NCI-H446 treated with DMSO at 0.1 percent for 48 hours (cell line): ENCODE results near the gene NEMP2.
"Not testable (repeated sequence)": the region's sequence is repeated elsewhere in the genome, so short reads cannot be mapped to it uniquely, and the experiment has no call there.

Source experiments
- DNase-seq: peaks from one replicate; lab custom pipeline; 2025; lab: John Stamatoyannopoulos, UW

NEMP2 gene

DNA sequence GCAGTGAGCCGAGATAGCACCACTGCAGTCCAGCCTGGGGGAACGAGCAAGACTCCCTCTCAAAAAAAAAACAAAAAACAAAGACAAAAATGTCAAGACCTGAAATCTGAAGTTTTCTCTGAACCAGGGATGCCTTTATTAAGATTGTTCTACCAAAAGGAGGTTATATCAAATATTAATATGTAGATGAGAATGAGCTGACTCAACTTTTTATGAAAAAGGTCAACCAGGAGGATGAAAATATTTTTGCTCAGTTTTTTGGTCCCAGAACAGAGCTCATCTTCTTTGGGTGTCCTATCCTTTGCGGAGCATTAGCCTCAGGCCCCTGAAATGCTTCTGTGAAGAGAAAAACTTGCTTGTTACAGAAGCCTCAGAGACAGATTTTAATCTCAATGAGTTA is 44.0 kb downstream of the NEMP2 start:
- no peak for DNase-seq

DNA sequence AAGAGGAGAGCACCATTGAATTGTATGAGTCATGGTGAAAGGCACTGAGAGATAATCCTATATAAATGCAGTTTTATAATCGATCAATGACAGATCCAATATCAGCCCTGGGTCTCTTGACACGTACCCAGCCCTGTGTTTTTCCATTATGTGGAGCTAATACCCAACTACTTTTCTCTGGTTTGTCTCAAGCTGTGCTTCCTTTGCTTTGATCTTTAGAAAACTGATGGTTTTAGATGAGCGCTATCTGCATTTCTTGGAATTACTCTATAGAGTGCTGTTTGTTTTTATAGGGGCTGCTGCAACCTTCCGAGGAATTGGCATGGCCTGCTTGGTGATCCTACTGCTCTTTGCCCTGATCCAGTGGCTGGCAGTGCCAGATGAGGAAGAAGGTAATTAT is 45.0 kb downstream of the NEMP2 start:
- no peak for DNase-seq

DNA sequence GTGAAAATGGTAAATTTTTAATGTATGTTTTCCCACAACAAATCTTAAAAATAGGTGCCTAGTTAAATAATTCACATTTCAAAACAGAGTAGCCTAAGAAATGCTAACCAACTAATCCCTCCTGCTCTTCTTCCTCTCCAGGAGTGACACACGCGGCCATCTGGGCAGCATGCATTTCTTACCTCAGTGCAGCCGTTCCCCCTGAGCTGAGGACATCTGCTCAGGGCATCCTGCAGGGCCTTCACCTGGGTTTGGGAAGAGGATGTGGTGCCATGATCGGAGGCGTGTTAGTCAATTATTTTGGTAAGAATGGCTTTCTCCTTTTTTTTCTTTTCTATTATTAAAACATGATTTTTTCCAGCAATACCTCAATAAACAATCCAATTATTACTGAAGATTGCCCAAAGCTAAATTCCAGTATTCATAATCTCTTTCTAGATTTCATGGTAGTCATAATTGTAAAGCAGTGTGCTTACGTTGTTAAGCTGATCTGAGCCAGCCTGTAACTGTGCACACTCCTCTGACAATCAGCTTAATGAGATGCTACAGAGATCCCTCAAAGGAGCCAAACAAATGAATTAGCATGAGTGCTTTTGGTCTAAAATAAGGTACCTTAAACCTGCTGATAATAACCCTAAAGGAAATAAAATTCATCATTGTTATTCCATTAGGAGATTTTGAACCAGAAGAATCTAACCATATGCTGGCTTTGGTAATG is 45.8 kb downstream of the NEMP2 start:
- DNase-seq: no peak

DNA sequence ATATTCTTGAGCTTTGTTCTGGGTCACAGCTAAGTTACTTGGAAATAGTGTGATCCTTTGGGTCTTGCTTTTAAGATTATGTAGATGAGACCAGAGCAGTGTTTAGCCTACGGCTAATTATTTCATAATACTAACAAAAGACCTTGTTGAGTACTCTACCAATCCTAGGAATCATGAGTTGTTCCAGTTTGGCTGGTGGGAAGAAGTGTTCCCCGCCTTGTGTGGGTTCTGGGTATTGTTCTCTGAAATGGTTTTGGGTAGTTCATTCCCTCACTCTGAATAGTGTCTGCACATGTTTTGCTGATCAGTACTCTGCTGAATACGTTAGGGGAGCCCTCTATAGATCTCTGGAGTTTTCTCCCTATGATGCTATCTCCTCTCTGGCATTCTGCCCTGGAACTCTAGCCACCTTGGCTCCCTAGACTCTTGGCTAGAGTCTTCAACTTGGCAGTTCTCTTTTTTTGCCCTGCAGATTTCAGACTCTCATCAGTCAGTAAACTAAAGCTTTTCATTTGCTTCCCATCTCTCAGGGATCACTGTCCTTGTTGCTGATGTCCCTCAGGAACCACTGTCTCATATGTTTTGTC is 48.4 kb downstream of the NEMP2 start:
- DNase-seq: peak; percentile 88

DNA sequence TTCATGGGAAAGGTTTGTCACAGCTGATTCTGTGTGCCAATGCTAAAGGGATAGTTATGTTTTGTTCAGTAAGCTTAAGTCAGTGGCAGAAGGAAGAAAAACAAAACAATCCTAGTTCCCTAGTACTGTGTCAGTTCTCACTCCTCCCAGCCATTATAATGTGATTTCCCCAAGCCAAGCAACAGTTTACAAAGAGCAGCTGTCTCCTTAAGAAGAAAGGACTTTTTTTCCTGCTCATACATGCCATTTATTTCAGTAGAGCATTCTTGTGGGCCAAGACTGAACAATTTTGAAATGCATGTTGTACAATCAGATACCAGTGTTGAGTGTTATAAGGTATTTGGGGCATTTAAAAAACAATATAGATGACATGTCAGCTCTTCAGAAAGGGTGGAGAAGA is 52.1 kb downstream of the NEMP2 start:
- no peak for DNase-seq

DNA sequence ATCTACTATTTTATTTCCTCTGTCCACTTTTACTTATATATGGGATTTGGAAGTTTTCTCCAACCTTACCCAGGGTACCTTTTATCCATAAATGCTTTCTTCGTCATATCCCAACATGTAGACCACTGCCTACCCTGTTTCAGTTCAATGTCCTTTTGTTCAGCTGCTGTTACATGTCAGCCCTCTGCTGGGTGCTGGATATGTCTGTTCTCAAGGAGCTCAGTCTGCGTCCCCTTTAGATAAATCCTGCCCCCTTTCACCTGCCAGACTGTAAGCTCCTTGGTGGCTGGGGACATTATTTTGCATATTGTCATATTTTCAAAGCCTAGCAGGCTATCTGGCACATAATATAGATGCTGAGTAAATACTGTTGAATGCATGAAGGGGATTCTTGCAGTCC is 53.2 kb downstream of the NEMP2 start:
- DNase-seq: no peak

DNA sequence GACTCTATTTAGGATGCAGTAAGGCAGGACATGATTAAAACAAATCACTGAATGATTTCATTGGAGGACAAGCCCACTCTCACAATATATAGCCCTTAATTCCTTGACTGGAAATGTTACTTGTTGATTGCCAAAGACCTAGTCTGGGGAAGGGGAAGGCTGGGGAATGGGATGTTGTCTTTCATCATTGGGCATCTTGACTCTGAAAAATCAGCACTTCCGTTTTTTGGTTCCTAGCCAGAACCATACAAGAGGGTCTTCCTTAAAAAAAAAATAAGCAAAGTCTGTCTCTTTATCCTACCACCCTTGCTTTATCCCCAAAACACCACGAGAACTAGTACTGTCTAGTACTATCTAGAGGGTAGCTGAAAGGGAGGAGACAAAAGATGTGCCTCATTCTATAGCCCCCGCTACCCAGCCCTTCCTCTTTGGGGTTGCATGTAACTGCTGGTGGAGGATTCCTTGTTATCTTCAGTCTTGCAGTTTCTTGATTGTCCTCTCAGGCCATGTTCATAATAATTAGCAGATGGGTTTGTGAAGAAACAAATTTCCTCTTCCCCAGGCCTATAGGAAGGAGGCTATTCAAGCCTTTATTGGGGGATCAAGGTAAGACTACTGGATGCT is 55.8 kb downstream of the NEMP2 start:
- no peak for DNase-seq

DNA sequence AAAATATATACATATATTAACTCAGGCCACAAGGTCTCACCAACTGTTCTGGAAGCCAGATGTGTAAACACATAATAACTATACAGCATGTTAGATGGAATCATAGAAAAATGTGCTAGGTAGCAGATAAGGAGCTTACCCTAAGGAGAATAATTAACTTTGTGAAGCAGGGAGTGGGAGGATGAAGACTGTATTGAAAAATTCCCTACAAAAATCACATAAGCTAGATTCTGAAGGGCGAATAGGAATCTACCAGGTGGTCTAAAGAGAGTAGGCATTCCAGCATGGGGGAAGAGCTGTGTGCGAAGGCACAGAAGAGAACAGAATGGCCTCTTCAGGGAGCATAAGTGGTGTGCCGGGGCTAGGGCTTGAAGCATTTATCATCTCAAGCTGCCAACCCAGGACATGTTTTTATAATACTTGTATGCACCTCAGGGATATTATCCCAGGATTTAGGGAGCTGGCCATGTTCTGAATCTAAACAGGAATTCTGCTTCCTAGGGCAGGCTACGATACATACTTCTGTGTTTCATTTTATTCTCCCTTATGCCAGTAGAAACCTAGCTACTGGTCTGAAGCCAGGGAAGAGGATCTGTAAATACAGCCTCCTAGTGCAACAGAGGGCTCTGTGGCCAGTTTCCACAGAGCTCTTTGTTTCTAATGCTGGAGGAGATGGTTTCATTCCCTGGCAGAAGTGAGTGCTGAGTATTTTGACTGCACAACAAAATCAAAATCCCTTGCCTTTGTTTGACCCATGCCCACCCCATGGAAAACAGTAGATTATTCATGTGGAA is 56.7 kb downstream of the NEMP2 start:
- DNase-seq: peak; percentile 81

DNA sequence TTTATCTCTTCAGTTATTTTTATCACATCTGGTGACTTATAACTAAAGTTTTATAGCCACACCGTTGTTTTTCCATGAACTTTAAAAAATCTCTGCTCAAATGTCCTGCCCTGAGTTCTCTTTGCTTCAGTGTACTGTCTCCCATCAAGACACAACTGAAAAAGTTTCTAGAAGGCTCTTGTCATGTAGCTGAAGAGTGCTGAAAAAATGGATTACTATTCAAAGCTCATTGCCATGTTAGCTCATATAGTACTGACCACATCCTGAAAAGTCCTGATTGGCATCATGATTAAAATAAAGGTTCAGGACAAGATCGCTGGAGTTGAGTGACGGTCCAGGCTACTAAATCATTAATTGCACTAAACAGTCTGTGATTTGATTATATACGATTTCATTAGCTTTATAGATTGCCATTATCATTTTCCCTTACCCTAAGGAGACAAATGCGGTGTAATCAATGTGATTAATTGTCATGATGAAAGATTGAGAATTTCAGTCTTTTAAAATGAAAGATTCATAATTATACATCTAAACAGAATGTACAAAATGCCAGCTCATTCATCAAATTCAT is 64.2 kb downstream of the NEMP2 start:
- DNase-seq: no peak

DNA sequence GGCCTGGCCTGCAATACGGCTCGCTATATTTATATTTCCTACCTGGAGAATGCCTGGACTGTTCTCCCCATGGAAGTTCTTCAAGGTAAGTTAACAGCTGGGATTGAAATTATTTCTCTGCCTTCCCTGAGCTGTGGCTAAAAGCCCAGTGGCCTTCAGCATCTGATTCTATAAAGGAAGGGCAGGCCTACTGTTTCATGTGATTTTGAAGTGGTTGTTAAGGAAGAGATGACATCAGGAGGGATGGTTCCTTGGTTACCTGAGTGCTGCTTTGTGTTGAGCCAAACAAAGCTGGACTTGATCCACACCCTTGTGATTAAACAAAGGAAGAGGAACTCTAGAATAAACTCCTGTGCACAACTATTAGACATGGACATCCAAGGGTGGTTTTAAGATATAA is 64.8 kb downstream of the NEMP2 start:
- peak; percentile 69 for DNase-seq

DNA sequence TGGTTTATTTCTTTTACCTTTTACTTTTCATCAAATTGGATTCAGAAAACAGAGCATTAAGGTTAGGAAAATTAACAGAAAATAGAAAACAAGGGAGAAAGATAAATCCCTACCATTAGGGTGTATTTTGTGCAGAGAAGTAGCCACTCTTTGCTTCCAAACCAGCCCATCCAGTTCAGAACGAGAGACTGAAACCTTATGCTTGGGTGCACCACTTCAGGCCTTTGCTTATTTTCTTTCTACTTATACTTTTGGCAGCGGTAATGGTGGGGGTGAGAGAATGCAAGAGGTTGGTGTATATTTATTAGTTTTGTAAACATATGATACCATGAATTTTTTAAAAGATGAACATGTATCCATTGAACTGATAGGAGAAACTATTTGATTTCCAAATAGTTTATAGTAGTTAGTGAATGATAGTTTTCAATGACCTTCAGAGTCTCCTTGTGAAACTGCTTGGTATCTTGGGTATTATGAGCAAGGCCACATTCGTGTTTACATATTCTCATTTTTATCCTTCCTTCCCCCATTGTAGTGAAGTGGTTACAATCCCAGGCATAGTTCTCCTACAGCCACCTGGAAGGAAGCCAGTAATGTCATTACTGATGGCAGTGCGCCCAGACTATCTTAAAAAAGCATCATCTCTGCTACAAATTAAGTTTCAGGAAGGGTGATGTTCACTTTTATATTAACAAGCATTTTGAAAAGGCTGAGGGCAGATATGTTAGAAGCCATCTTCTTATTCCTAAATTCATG is 65.5 kb downstream of the NEMP2 start:
- DNase-seq: peak; percentile 99

DNA sequence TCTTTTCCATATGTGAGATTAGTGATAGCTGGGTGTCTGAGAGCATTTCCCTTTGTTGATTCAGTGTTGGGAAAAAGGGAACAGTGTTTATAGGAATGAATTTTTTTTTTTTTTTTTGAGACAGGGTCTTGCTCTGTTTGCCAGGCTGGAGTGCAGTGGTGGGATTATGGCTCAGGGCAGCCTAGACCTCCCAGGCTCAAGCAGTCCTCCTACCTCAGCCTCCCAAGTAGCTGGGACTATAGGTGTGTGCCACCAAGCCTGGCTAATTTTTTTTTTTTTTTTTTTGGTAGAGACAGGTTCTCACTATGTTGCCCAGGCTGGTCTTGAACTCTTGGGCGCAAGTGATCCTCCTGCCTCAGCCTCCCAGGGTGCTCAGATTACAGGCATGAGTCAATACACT is 66.2 kb downstream of the NEMP2 start:
- not testable (repeated sequence) for DNase-seq

DNA sequence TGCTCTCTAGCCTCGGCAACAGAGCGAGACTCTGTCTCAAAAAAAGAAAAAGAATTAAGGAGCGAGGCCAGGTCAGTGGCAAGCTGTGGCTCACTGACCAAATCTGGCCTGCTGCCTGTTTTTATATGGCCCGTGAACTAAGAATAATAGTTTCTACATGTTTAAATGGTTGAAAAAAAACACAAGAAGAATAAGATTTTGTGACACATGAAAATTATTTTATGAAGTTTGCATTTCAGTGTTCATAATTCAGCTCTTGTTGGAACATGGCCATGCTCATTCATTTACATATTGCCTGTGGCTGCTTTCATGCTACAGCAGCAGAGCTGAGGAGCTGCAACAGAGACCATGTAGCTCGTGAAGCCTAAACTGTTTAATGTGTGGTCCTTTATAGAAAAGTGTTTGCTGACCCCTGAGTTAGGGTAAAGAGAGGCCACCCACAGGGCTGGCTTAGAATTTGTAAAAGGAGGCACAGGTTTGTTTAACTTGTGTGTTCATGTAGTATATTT is 66.9 kb downstream of the NEMP2 start:
- DNase-seq: peak; percentile 31

DNA sequence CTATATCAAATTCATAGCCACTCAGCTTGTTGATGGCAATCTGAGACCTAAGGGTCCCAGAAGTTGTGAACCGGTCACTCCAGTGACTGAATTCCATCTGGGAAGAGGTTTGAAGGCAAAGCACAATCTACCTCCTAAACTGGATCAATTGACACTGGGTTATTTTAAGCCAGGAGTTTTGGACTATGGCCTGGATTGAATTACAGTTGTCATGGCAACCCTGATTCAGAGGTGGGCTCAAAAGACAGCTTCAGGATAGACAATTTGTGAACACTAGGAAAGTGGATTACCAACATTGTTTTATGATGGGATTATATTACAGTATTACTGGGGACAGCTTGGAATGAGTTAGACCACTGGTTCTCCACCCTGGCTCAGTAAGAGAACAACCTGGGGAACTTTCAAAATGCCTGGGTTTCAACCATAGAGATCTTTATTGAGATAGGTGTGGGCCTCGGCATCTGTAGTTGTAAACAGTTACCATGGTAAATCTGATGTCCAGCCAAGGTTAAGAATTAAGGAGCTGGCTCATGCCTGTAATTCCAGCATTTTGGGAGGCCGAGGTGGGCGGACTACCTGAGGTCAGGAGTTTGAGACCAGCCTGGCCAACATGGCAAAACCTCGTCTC is 67.6 kb downstream of the NEMP2 start:
- peak; percentile 63 for DNase-seq

DNA sequence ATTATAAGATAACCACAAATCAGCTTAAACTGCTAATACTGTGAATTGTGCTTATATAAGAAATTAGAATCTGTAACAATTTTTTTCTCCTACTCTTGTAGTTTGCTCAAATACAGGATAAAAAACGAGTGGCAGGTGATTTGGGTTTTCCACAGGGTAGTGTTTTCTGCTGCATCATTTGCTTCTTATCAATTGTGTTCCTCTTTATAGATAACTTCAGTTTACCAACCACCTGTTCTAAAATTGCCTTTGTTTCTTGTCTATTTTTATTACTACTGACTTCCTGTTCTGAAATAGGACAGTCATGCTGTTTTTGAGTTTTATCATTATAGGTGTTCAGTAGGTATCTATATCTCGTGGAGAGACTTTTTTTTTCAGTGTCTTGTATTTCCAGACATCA is 69.5 kb downstream of the NEMP2 start:
- DNase-seq: no peak

DNA sequence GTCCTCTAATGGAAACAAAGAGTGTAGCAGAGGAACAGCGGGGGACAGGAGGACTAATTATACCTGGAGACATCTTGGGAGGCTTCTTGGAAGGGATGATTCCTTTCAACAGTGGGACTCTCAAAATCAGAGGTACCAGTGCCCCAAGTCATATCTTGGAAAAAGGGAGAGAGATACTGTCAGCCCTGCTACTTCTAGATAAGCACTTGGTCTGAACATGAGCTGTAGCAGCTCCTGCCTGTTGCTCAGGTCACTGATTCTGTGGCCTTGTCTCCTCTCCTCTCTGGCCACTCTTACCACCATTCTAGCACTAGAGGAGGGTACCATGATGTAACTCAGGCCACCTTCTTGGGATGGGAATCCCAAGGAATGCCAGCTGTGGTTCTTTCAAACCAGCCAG is 71.9 kb downstream of the NEMP2 start:
- no peak for DNase-seq

DNA sequence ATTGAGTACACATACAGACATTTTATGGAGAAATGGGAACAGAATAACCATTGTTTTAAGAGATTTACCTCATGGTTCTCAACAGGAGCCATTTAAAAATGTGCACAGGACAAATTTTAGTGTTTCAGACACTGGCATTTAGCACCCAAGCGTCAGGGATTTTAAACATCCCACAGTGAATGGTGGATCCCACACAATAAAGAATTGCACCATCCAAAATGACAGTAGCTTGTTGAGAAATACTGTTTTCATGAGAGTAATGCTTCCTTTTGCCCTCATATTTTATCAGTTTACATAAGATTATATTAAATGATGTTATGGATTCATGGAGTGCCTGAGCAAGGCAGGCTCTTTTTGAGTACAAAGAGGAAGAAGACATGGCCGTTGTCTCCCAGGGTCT is 72.3 kb downstream of the NEMP2 start:
- no peak for DNase-seq

DNA sequence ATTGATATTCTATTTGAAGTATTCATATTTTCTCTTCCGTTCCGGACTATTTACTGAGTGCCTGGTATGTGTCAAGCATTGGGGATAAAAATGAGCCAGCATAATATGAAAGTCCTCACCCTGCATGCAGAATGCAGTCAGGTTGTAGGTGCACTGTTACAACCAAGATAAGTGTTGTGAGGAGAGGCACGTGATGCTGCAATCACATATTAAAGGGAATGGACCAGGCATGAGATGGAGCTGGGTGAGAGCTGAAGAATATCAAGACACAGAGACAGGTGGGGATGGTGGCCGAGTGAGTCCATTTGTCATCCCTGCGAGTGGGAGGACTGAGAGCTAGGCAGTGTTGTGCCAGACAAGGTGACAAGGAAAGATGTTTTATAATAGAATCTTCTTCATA is 74.0 kb downstream of the NEMP2 start:
- no peak for DNase-seq

DNA sequence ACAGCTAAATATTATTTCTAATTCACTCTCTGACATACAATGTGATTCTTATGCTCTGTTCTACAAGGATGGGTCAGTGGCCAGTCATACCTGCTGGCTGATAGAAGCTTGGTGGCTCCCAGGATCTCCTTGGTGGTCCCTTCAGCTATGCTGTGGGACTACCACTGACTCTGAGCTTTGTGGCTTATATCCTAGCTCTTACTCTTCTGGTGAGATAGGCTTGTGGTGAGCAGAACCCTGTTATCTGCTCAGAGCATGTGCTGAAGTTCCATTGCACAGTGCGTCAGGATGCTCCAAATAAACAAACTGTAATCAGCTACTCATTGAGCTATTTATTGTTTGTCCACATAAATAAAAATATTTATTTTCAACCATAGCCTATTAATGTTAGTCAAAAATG is 74.6 kb downstream of the NEMP2 start:
- DNase-seq: no peak

DNA sequence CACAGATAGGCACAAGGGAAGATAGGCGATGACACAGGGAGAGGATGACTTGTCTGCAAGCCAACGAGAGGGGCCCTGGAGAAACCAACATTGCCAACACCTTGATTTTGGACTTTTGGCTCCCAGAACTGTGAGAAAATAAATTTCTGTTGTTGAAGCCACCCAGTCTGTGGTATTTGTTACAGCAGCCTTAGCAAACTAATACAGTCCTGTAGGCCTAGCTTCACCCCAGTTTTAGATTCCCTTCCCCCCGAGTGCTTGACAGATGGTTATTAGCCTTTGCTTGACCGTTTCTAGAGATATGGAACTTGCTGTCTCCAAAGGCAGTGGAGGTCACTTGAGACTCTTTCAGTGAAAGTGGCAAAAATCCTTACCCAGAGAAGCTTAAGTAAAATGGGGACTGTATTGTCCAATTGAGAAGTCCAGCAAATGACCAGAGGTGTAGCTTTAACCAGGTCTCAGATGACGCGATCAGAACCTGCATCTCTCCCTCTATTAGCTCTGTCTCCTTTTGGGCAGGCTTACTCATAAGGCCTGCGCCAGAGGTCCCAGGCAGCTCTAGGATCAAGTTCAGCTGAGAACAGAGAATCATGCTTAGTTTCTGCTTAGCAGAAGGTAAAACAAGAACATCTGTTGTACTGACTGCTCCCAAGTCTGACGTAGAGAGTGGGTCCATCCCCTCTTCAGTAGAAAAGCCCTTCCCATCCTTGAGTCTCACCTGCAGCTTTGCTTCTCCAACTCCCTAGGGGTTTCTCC is 76.0 kb downstream of the NEMP2 start:
- peak; percentile 28 for DNase-seq
